AG04449 (cell line): Measurements from ENCODE around the gene KCNJ1.

Source experiments
- CTCF ChIA-PET: fragments of 350-600 bp; formaldehyde crosslinking; extraction: SDS; loops from one replicate; lab custom pipeline; 2021; ENCODE audit warnings: antibody characterized with exemption; lab: Yijun Ruan, JAX
- POLR2A ChIA-PET: fragments of 400-600, 350-600 bp; formaldehyde crosslinking; extraction: SDS; loops from one replicate; lab custom pipeline; 2020; ENCODE audit warnings: antibody characterized with exemption, inconsistent platforms; lab: Yijun Ruan, JAX
- DNase-seq: peaks from one replicate; pipeline ENCODE4 v3.0.0-alpha.2; 2010; ENCODE audit warnings: low read depth, low spot score
- H3K4me3 ChIP-seq: 2 replicates; pipeline ENCODE4 v1.5.1; 2011; ENCODE audit warnings: low read depth, mild to moderate bottlenecking, control low read depth, low read length
- CTCF ChIP-seq: IDR thresholded peaks from one replicate; pipeline ENCODE4 v1.5.1; 2011; ENCODE audit warnings: mild to moderate bottlenecking, moderate library complexity, low read length, control low read depth, inconsistent platforms; ENCODE audit not compliant: insufficient read depth; ENCODE audit errors: missing control alignments

KCNJ1 gene

GRCh38 chr11:128888034-128888985, 21.2 kb upstream of the KCNJ1 start:
- ChIA-PET POLR2A (no interaction called here), CTCF (interaction anchor here (1.1 to 11.5 kb wide), 6 partner anchors 14 to 70 kb away, joined by 3 to 488 read pairs (median 7); no protein-coding TSS in a partner anchor)
- TF ChIP-seq CTCF, result no peak
- no peak for DNase-seq
- H3K4me3 ChIP-seq, result no peak overlapping the region

- no peak overlapping the region for H3K4me3 ChIP-seq
- no peak for DNase-seq
- ChIA-PET CTCF (interaction anchor here (0.8 to 11.5 kb wide), 13 partner anchors 7 to 446 kb away, joined by 3 to 488 read pairs (median 21); no protein-coding TSS in a partner anchor), POLR2A (no interaction called here)
- peak; percentile 11 for TF ChIP-seq CTCF
Measured at GRCh38 chr11:128886406-128887124, 19.5 kb upstream of the KCNJ1 start.

- POLR2A ChIA-PET, result interaction anchor here (0.5 to 0.7 kb wide), 2 partner anchors 18 to 448 kb away, joined by 3 read pairs; partner anchors contain the start of gene KCNJ1
- DNase-seq, result no peak
- TF ChIP-seq CTCF, result peak; percentile 59
Measured at GRCh38 chr11:128884703-128885338, 17.7 kb upstream of the KCNJ1 start.

GRCh38 chr11:128884054-128884453, 17.0 kb upstream of the KCNJ1 start:
- POLR2A ChIA-PET, result interaction anchor here (0.7 kb wide), 1 partner anchor 449 kb away, joined by 3 read pairs; no protein-coding TSS in a partner anchor
- no peak overlapping the region for H3K4me3 ChIP-seq
- no peak for DNase-seq
- TF ChIP-seq CTCF, result no peak
- CTCF ChIA-PET, result interaction anchor here (0.6 to 11.5 kb wide), 21 partner anchors 9 to 854 kb away, joined by 3 to 488 read pairs (median 5); partner anchors contain the start of gene TP53AIP1

More at GRCh38 chr11:128884703-128885338, 17.7 kb upstream of the KCNJ1 start:
- CTCF ChIA-PET, result interaction anchor here (0.6 to 11.5 kb wide), 38 partner anchors 8 to 867 kb away, joined by 3 to 488 read pairs (median 4); partner anchors contain the start of gene TP53AIP1
- H3K4me3 ChIP-seq, result no peak overlapping the region

GRCh38 chr11:128882451-128882850, 15.4 kb upstream of the KCNJ1 start:
- no peak overlapping the region for H3K4me3 ChIP-seq
- DNase-seq, result no peak
- CTCF ChIA-PET, result interaction anchor here (1.1 to 4.6 kb wide), 5 partner anchors 8 to 710 kb away, joined by 4 to 83 read pairs (median 9); partner anchors contain the start of gene KCNJ5
- POLR2A ChIA-PET, result no interaction called here
- no peak for TF ChIP-seq CTCF
